Pancreas (tissue), 10 donors: ENCODE results near the gene TK2. TPM values are rescaled to one million over a fixed set of nuclear protein-coding genes. Genes with fewer than 3 reads are reported as not detected.
A peak's percentile ranks its signal among the peaks of the same experiment; 100 is the strongest.

Experiments used
- ATAC-seq, 4 donors: fragments of 200-7000 bp; cut with Tn5 transposase; one replicate each; pipeline versions ENCODE4 v1.8.0 to v1.9.1; 2020; ENCODE audit warnings: mild to moderate bottlenecking in 4 of 4, moderate library complexity in 4 of 4
- DNase-seq, 6 donors: peaks; one replicate each; pipeline ENCODE4 v3.0.0-alpha.2; 2020
- FAIRE-seq: peaks from 2 replicates; lab custom pipeline; 2012; peaks lifted over from hg19 to GRCh38; lab: Jason Lieb, UNC
- H3K27ac ChIP-seq, 4 donors: fragments of 200-600 bp; sonication (generic); 1 replicate in 3 of 4; 2 replicates in 1 of 4; pipeline versions ENCODE4 v1.5.0 to v1.8.0; 2020
- H3K27me3 ChIP-seq, 4 donors: fragments of 200-600 bp; one replicate each; pipeline ENCODE4 v1.8.0; 2021
- H3K36me3 ChIP-seq, 3 donors: fragments of 200-600 bp; sonication (generic) in 1 of 3; one replicate each; pipeline versions ENCODE4 v1.5.0 to v1.8.0; 2020 to 2021
- H3K4me1 ChIP-seq, 3 donors: fragments of 200-600 bp; one replicate each; pipeline ENCODE4 v1.8.0; 2021
- H3K4me3 ChIP-seq, 4 donors: fragments of 200-600 bp; sonication (generic) in 2 of 4; one replicate each; pipeline versions ENCODE4 v1.5.0 to v1.8.0; 2020 to 2021
- H3K9me3 ChIP-seq, 4 donors: fragments of 200-600 bp; one replicate each; pipeline ENCODE4 v1.8.0; 2021
- WGBS, 2 donors: extraction: QIAGEN DNeasy Blood & Tissue Kit; methylation state at CpG; one replicate each; pipeline ENCODE4 v1.1.7; 2013; 5-methylcytosine and 5-hydroxymethylcytosine counted together
- intact Hi-C, 3 donors: fragments of 100-400 bp; cut with DNase I; formaldehyde crosslinking; loops; one replicate each; pipeline versions ENCODE4 v1.11.1 to v1.14.2; 2022
- polyA plus RNA-seq, 2 donors: library from polyadenylated mRNA; stranded (reverse); fragments of 200-250 nt; gene quantifications; one replicate each; pipeline ENCODE4 v1.2.3, GENCODE V29; 2013
- total RNA-seq, 6 donors: library from RNA; stranded (reverse); fragmentation: NEBNext Ultra II Directional in 4 of 6; extraction: Animal tissue kit (Norgen Biotek cat#: 25700) in 4 of 6; gene quantifications; one replicate each; pipeline versions ENCODE4 v1.2.1 to v1.2.4, GENCODE V29; 2021 to 2023
- TF ChIP-seq, protein P1 (sequence below), 4 donors: fragments of 200-600 bp; sonication (generic) in 3 of 4; IDR thresholded peaks; one replicate each; pipeline versions ENCODE4 v1.5.0 to v1.8.0; 2021; ENCODE audit warnings: antibody characterized with exemption in 4 of 4
- donor health status: healthy with polysubstance abuse.
- donor health status: DM: no; HTN: no; CAD: no; lungs with moderate emphysema.
- donor health status: DM: no; HTN: no; CAD: no.
- donor health status: control.
- donor health status: control.
- donor health status: Bipolar disorder and iron deficiency.
- donor health status: DM: yes; HTN: yes; CAD: no.
- donor health status: DM: no; HTN: no; CAD: no.
- donor health status: DM: no; HTN: no; CAD: no.
- donor health status: DM: yes; HTN: yes; CAD: no.

TK2 gene
- total and polyA plus RNA-seq, 8 donors: 13.9 to 22.9 (median 20.5) TPM

DNA sequence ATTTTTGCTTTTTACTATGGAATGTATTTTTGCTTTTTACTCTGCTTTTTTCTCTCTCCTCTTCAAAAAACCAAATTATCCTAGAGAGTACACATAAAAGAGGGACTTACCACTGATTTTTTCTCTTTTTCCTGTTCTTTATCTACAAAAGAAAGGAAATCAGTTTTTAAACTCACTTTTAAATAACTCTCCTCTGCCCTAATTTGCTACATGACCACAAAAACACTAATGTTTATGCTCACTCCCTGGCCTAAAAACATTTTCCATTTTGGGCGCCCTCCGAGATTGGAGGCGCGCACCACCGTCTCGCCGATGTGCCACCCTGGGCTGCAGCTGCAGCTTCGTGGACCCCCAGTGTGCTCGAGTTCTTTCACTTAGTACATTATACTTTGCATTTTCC is 1.1 kb downstream of the TK2 start:
- peak overlapping the region; percentile 62 to 94 (median 74) for H3K4me3 ChIP-seq
- WGBS, 2 donors: 55 to 83% methylated on average over 9 of the region's 9 CpGs

GRCh38 chr16:66548068-66548467 is 1.9 kb downstream of the TK2 start:
- H3K36me3 ChIP-seq: no peaks in the 10 kb centered on the region
- H3K4me3 ChIP-seq: no peak overlapping the region
- H3K4me1 ChIP-seq: peaks cover 0 to 19% (median 18%) of the 10 kb centered on the region in 3 donors
- no peaks in the 10 kb centered on the region for H3K9me3 ChIP-seq
- H3K27me3 ChIP-seq: no peaks in the 10 kb centered on the region
- WGBS, 2 donors: 93 to 100% methylated on average over 4 of the region's 4 CpGs
- DNase-seq (no peak), ATAC-seq (no peak), FAIRE-seq (no peak)
- intact Hi-C loops: no loop called here
- H3K27ac ChIP-seq: peak overlapping the region in 2 of 4 donors; percentile 9 to 96
- TF ChIP-seq, protein P1, sequence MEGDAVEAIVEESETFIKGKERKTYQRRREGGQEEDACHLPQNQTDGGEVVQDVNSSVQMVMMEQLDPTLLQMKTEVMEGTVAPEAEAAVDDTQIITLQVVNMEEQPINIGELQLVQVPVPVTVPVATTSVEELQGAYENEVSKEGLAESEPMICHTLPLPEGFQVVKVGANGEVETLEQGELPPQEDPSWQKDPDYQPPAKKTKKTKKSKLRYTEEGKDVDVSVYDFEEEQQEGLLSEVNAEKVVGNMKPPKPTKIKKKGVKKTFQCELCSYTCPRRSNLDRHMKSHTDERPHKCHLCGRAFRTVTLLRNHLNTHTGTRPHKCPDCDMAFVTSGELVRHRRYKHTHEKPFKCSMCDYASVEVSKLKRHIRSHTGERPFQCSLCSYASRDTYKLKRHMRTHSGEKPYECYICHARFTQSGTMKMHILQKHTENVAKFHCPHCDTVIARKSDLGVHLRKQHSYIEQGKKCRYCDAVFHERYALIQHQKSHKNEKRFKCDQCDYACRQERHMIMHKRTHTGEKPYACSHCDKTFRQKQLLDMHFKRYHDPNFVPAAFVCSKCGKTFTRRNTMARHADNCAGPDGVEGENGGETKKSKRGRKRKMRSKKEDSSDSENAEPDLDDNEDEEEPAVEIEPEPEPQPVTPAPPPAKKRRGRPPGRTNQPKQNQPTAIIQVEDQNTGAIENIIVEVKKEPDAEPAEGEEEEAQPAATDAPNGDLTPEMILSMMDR (IDR thresholded peaks at IDR 0.05): no peak

More for the DNA sequence above, 1.1 kb downstream of the TK2 start:
- no peak for ATAC-seq
- H3K36me3 ChIP-seq: no peaks in the 10 kb centered on the region
- intact Hi-C loops: no loop called here
- peak overlapping the region; percentile 87 to 96 (median 93) for H3K27ac ChIP-seq
- TF ChIP-seq, protein P1 (IDR thresholded peaks at IDR 0.05): no peak
- peaks cover 0 to 23% (median 21%) of the 10 kb centered on the region in 3 donors for H3K4me1 ChIP-seq
- no peaks in the 10 kb centered on the region for H3K27me3 ChIP-seq
- no peak for DNase-seq
- no peaks in the 10 kb centered on the region for H3K9me3 ChIP-seq
- FAIRE-seq: no peak

GRCh38 chr16:66547101-66547989 is 2.6 kb downstream of the TK2 start:
- FAIRE-seq (no peak), DNase-seq (no peak), ATAC-seq (no peak)
- Histone ChIP-seq H3K9me3 (no peaks in the 10 kb centered on the region), H3K36me3 (no peaks in the 10 kb centered on the region), H3K27ac (peak overlapping the region in 2 of 4 donors; percentile 9 to 96), H3K4me1 (peaks cover 0 to 19% (median 15%) of the 10 kb centered on the region in 3 donors), H3K27me3 (no peaks in the 10 kb centered on the region), H3K4me3 (no peak overlapping the region)
- TF ChIP-seq, protein P1 (IDR thresholded peaks at IDR 0.05): no peak
- WGBS, 2 donors: 94 to 95% methylated on average over 5 of the region's 5 CpGs
- intact Hi-C loops: no loop called here

DNA sequence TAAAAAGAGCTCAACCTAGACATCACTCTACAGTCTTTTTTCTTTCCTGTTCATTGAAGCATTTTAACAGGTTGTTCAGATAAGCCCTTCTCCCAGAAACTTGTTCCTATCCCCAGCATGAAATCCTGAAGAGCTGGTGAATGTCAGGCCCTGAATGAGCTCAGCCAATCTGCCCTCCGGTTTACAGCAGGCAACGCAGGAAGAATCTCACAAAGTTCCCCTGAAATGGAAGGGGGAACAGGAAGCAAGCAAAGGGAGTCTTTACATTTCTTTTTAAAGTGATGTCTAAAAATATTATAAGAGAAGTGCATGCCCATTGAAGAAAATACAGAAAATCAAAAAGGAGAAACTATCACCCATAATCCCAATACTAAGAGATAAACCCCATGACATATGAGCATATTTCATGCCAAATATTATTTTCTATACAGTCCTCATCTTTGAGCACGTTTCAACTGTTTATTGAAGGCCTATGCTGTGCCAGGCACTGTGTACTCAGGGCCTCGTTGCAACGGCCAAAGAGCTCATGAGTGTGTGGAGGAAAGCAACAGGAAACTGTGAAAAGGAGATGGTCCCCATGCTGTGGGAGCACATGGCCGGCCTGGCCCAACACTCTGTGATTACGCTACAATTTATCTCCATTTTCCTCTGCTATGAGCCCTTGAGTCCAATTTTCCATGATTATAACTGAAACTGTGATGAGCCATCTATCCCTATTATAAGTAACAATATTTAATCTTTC is 5.7 kb downstream of the TK2 start:
- H3K4me3 ChIP-seq: no peak overlapping the region
- 79 to 80% methylated on average over 7 of the region's 7 CpGs for WGBS, 2 donors
- H3K9me3 ChIP-seq: no peaks in the 10 kb centered on the region
- H3K36me3 ChIP-seq: peaks cover 0 to 10% (median 0%) of the 10 kb centered on the region in 3 donors
- no peak for FAIRE-seq
- intact Hi-C loops: no loop called here
- H3K27ac ChIP-seq: no peak overlapping the region
- DNase-seq: no peak
- TF ChIP-seq, protein P1 (IDR thresholded peaks at IDR 0.05): no peak
- ATAC-seq: no peak
- H3K4me1 ChIP-seq: peaks cover 0 to 8% (median 7%) of the 10 kb centered on the region in 3 donors
- H3K27me3 ChIP-seq: no peaks in the 10 kb centered on the region
